IPS-20b (cell line): ENCODE data around the gene NDUFS3.
"Not testable (repeated sequence)": the region's sequence is repeated elsewhere in the genome, so short reads cannot be mapped to it uniquely, and the experiment has no call there.

Source experiments
- H3K27ac ChIP-seq: one replicate; pipeline ENCODE4 v1.5.1; 2013; ENCODE audit warnings: low read length
- H3K27me3 ChIP-seq: 2 replicates; pipeline ENCODE4 v1.6.1; 2013; ENCODE audit warnings: mild to moderate bottlenecking, low read length, inconsistent platforms; ENCODE audit not compliant: insufficient read depth
- H3K36me3 ChIP-seq: 2 replicates; pipeline ENCODE4 v1.6.1; 2013; ENCODE audit warnings: low read depth, mild to moderate bottlenecking, inconsistent platforms, low read length, moderate library complexity; ENCODE audit not compliant: insufficient read depth
- H3K4me1 ChIP-seq: 2 replicates; pipeline ENCODE4 v1.6.1; 2013; ENCODE audit warnings: mild to moderate bottlenecking, control low read depth, inconsistent platforms, low read length, moderate library complexity; ENCODE audit not compliant: insufficient read depth
- H3K4me3 ChIP-seq: 2 replicates; pipeline ENCODE4 v1.5.1; 2013; ENCODE audit warnings: mild to moderate bottlenecking, low read length, inconsistent platforms
- H3K9ac ChIP-seq: 2 replicates; pipeline ENCODE4 v1.6.1; 2013; ENCODE audit warnings: low read depth, mild to moderate bottlenecking, inconsistent platforms, low read length, moderate library complexity
- H3K9me3 ChIP-seq: 2 replicates; pipeline ENCODE4 v1.6.1; 2013; ENCODE audit warnings: mild to moderate bottlenecking, low read depth, low read length, inconsistent platforms; ENCODE audit not compliant: insufficient read depth

The NDUFS3 gene

GRCh38 chr11:47578524-47579494, at the start of gene NDUFS3, which contains the start of gene KBTBD4:
TSS of gene NDUFS3 (plus strand) at chr11:47579074. CDS start at chr11:47579092, 18 bp downstream.
TSS of gene KBTBD4 (minus strand) at chr11:47578970. CDS start at chr11:47578951, 19 bp downstream.
- no peaks in the 10 kb centered on the region for H3K9me3 ChIP-seq
- H3K36me3 ChIP-seq, result peaks cover 61% of the 10 kb centered on the region
- peak within 1 kb of the TSS; percentile 95 for H3K27ac ChIP-seq
- H3K4me3 ChIP-seq, result peak within 1 kb of the TSS; percentile 98
- H3K9ac ChIP-seq, result peak within 1 kb of the TSS; percentile 98
- no peaks in the 10 kb centered on the region for H3K27me3 ChIP-seq
- peaks cover 7% of the 10 kb centered on the region; the same call in 1 of the 2 replicates for H3K4me1 ChIP-seq

GRCh38 chr11:47529951-47530350, 48.9 kb upstream of the NDUFS3 start:
- Histone ChIP-seq H3K36me3 (peaks cover 9% of the 10 kb centered on the region; the same call in 1 of the 2 replicates), H3K9ac (no peak overlapping the region), H3K27me3 (no peaks in the 10 kb centered on the region), H3K4me1 (peaks cover 11% of the 10 kb centered on the region), H3K9me3 (no peaks in the 10 kb centered on the region), H3K27ac (no peak overlapping the region), H3K4me3 (no peak overlapping the region)

GRCh38 chr11:47530721-47531120, 48.2 kb upstream of the NDUFS3 start:
- H3K4me1 ChIP-seq, H3K27me3 ChIP-seq, H3K9ac ChIP-seq, H3K4me3 ChIP-seq, H3K27ac ChIP-seq, H3K36me3 ChIP-seq, H3K9me3 ChIP-seq: not testable (repeated sequence)

DNA sequence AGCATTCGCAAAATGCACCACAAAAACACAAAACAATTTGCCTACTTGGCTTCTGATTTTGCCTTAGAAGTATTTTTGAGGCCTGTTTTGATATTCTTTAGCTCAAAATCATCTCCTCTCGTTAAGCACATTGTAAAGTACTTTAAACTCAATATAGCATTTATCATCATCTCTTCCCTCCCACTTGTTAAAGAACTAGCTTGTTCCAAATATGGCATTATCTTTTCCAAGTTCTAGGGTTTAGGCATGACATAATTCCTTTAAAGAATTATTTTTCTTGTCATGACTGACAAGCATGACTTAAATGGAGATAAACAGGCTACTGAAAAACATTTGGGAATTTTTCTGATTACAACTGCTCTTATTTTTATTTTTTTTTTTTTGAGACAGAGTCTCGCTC, 47.2 kb upstream of the NDUFS3 start:
- no peak overlapping the region for H3K4me3 ChIP-seq
- H3K9me3 ChIP-seq, result no peaks in the 10 kb centered on the region
- H3K27me3 ChIP-seq, result no peaks in the 10 kb centered on the region
- H3K27ac ChIP-seq, result no peak overlapping the region
- no peak overlapping the region for H3K9ac ChIP-seq
- peaks cover 10% of the 10 kb centered on the region; the same call in 1 of the 2 replicates for H3K36me3 ChIP-seq
- H3K4me1 ChIP-seq, result peaks cover 2% of the 10 kb centered on the region

GRCh38 chr11:47532597-47533213, 46.2 kb upstream of the NDUFS3 start:
- Histone ChIP-seq H3K9ac (no peak overlapping the region; the same call in 1 of the 2 replicates), H3K27me3 (no peaks in the 10 kb centered on the region), H3K4me3 (no peak overlapping the region), H3K4me1 (peaks cover 2% of the 10 kb centered on the region), H3K9me3 (no peaks in the 10 kb centered on the region), H3K27ac (no peak overlapping the region), H3K36me3 (peaks cover 10% of the 10 kb centered on the region; the same call in 1 of the 2 replicates)

DNA sequence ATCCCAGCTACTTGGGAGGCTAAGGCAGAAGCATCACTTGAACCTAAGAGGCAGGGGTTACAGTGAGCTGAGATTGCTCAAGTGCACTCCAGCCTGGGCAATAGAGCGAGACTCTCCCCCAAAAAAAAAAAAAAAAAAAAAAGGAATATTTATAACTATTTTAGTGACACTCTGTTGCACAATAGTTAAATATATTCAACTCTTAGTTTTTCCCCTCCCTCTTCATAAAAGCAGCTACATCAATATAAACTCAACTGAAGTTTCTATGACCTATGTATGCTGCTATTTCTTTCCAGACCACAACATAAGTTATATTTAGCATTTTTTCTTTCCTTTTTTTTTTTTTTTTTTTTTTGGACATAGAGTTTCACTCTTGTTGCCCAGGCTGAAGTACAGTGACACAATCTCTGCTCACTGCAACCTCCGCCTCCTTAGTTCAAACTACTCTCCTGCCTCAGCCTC, 45.2 kb upstream of the NDUFS3 start:
- Histone ChIP-seq H3K4me1 (peaks cover 2% of the 10 kb centered on the region), H3K36me3 (peaks cover 10% of the 10 kb centered on the region; the same call in 1 of the 2 replicates), H3K4me3 (no peak overlapping the region), H3K27ac (no peak overlapping the region), H3K9ac (no peak overlapping the region), H3K27me3 (no peaks in the 10 kb centered on the region), H3K9me3 (no peaks in the 10 kb centered on the region)

GRCh38 chr11:47534704-47535251, 44.1 kb upstream of the NDUFS3 start:
- Histone ChIP-seq H3K27me3 (no peaks in the 10 kb centered on the region), H3K36me3 (peaks cover 13% of the 10 kb centered on the region; the same call in 1 of the 2 replicates), H3K9ac (no peak overlapping the region), H3K9me3 (no peaks in the 10 kb centered on the region), H3K4me1 (peaks cover 9% of the 10 kb centered on the region), H3K4me3 (no peak overlapping the region), H3K27ac (no peak overlapping the region)

DNA sequence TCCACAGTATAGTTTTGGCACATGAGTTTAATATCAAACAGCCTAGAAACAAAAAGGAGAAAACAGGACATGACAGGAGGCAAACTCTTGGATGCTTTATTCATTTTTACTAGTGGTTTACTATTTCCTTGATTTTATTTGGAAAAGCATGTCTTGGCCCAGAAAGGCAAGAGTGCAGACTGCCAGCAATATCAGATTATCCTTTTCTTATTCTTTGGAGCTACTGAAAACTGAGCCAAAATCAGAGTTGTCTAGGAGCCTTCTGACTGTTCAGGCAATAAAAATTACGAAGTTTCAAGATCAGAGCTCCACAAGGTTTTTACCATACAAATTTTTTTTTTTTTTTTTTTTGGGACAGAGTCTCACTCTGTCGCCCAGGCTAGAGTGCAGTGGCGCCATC, 42.0 kb upstream of the NDUFS3 start:
- H3K9ac ChIP-seq, result no peak overlapping the region

GRCh38 chr11:47538741-47539565, 39.9 kb upstream of the NDUFS3 start:
- H3K36me3 ChIP-seq, result peaks cover 12% of the 10 kb centered on the region; the same call in 1 of the 2 replicates
- H3K27me3 ChIP-seq, result no peaks in the 10 kb centered on the region
- no peak overlapping the region for H3K4me3 ChIP-seq
- peaks cover 12% of the 10 kb centered on the region for H3K4me1 ChIP-seq
- H3K27ac ChIP-seq, result no peak overlapping the region
- H3K9me3 ChIP-seq, result no peaks in the 10 kb centered on the region
- H3K9ac ChIP-seq, result 0 out of 2 replicates have a peak overlapping the region, but pooled peaks have one; percentile 45

More for the DNA sequence above, 42.0 kb upstream of the NDUFS3 start:
- H3K27ac ChIP-seq, result no peak overlapping the region
- peaks cover 12% of the 10 kb centered on the region; the same call in 1 of the 2 replicates for H3K36me3 ChIP-seq
- H3K4me1 ChIP-seq, result peaks cover 14% of the 10 kb centered on the region
- H3K4me3 ChIP-seq, result no peak overlapping the region
- H3K27me3 ChIP-seq, result no peaks in the 10 kb centered on the region
- H3K9me3 ChIP-seq, result no peaks in the 10 kb centered on the region

DNA sequence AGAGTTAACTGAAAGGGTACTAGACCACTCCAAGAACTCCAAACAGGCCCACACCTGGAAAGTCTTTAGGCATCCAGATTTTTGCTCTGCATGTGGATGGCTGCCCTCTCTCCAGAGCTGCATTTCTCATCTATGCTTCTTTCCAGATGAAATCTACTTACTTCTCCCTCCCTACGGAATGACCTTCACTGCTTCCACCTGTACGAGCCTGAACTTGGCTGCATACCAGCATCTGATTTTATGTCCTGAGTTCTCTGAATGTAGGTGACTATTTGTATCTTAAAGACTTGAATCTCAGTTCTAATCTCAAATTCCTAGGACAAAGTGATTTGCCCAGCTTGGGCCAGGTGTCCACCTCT, 39.2 kb upstream of the NDUFS3 start:
- 0 out of 2 replicates have a peak overlapping the region, but pooled peaks have one; percentile 45 for H3K9ac ChIP-seq
- peaks cover 12% of the 10 kb centered on the region; the same call in 1 of the 2 replicates for H3K36me3 ChIP-seq
- H3K4me1 ChIP-seq, result peaks cover 12% of the 10 kb centered on the region
- H3K27me3 ChIP-seq, result no peaks in the 10 kb centered on the region
- H3K27ac ChIP-seq, result no peak overlapping the region
- no peaks in the 10 kb centered on the region for H3K9me3 ChIP-seq
- no peak overlapping the region for H3K4me3 ChIP-seq

GRCh38 chr11:47541070-47541469, 37.8 kb upstream of the NDUFS3 start:
- Histone ChIP-seq H3K36me3 (peaks cover 10% of the 10 kb centered on the region; the same call in 1 of the 2 replicates), H3K27me3 (no peaks in the 10 kb centered on the region), H3K9me3 (no peaks in the 10 kb centered on the region), H3K27ac (no peak overlapping the region), H3K4me1 (peaks cover 12% of the 10 kb centered on the region), H3K9ac (no peak overlapping the region), H3K4me3 (no peak overlapping the region)
